Measurements from ENCODE around the gene METTL6.
A peak's percentile ranks its signal among the peaks of the same experiment; 100 is the strongest.

Gene METTL6

GRCh38 chr3:15409239-15409638 lies 18.1 kb downstream of the METTL6 start:
- Histone ChIP-seq H3K4me2 (ENCODE audit: low read length) (no peak overlapping the region), H3K36me3 (ENCODE audit: insufficient read depth, low read length) (peaks cover 29% of the 10 kb centered on the region), H4K20me1 (ENCODE audit: insufficient read depth, low read length) (no peaks in the 10 kb centered on the region), H3F3A (ENCODE audit: insufficient read depth, low read length) (no peaks in the 10 kb centered on the region), H3K79me2 (ENCODE audit: insufficient read depth, low read length) (no peaks in the 10 kb centered on the region), H3K9me2 (ENCODE audit: low read depth, low read length) (no peaks in the 10 kb centered on the region), H3K9me3 (ENCODE audit: low read length) (no peaks in the 10 kb centered on the region), H3K4me1 (ENCODE audit: insufficient read depth, low read length, severe bottlenecking) (no peaks in the 10 kb centered on the region), H3K9ac (ENCODE audit: low read length) (no peak overlapping the region), H3K4me3 (ENCODE audit: low read depth, low read length, poor library complexity, severe bottlenecking) (no peak overlapping the region), H2AFZ (ENCODE audit: low read length) (no peak overlapping the region), H3K27me3 (ENCODE audit: insufficient read depth, low read length) (no peaks in the 10 kb centered on the region), H3K27ac (ENCODE audit: low read depth, low read length, poor library complexity, severe bottlenecking) (no peak overlapping the region)
- TF ChIP-seq, protein P1, sequence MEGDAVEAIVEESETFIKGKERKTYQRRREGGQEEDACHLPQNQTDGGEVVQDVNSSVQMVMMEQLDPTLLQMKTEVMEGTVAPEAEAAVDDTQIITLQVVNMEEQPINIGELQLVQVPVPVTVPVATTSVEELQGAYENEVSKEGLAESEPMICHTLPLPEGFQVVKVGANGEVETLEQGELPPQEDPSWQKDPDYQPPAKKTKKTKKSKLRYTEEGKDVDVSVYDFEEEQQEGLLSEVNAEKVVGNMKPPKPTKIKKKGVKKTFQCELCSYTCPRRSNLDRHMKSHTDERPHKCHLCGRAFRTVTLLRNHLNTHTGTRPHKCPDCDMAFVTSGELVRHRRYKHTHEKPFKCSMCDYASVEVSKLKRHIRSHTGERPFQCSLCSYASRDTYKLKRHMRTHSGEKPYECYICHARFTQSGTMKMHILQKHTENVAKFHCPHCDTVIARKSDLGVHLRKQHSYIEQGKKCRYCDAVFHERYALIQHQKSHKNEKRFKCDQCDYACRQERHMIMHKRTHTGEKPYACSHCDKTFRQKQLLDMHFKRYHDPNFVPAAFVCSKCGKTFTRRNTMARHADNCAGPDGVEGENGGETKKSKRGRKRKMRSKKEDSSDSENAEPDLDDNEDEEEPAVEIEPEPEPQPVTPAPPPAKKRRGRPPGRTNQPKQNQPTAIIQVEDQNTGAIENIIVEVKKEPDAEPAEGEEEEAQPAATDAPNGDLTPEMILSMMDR (IDR thresholded peaks at IDR 0.05; ENCODE audit: low read length): no peak
- no peak for TF ChIP-seq EZH2 (IDR thresholded peaks at IDR 0.05; ENCODE audit: borderline replicate concordance, low read length)

DNA sequence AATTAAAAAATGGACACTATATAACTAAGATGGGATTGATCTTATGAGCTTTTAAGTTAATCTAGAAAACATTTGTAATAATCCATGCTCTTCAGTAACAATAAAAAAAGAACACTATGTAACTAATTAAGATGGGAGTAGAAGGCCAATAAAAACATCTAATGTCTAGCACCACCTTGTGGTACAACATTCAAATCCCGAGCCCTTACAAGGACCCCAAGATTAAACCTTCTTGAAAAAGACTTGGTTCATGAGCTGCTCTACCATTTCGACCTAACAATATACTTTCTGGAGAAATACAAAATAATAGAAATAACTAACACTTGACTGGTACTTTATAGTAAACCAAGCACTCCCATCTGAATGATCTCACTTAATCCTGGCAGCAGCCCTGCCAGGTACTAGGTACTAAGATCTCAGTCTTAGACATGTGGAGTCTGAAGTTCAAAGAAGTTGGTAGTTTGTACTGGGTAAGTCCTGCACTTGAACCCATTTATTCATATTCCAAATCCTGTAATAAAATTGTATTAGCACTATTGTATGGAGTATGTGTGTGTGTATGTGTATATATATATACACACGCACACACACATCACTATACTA lies 21.8 kb downstream of the METTL6 start:
- Histone ChIP-seq H4K20me1 (ENCODE audit: insufficient read depth, low read length) (no peaks in the 10 kb centered on the region), H2AFZ (ENCODE audit: low read length) (no peak overlapping the region), H3K9me3 (ENCODE audit: low read length) (no peaks in the 10 kb centered on the region), H3K4me1 (ENCODE audit: insufficient read depth, low read length, severe bottlenecking) (no peaks in the 10 kb centered on the region), H3K36me3 (ENCODE audit: insufficient read depth, low read length) (peaks cover 11% of the 10 kb centered on the region; the same call in 1 of the 2 replicates), H3K4me2 (ENCODE audit: low read length) (no peak overlapping the region), H3K4me3 (ENCODE audit: low read depth, low read length, poor library complexity, severe bottlenecking) (no peak overlapping the region), H3F3A (ENCODE audit: insufficient read depth, low read length) (no peaks in the 10 kb centered on the region), H3K27me3 (ENCODE audit: insufficient read depth, low read length) (no peaks in the 10 kb centered on the region), H3K9ac (ENCODE audit: low read length) (no peak overlapping the region), H3K9me2 (ENCODE audit: low read depth, low read length) (no peaks in the 10 kb centered on the region), H3K27ac (ENCODE audit: low read depth, low read length, poor library complexity, severe bottlenecking) (no peak overlapping the region), H3K79me2 (ENCODE audit: insufficient read depth, low read length) (no peaks in the 10 kb centered on the region)
- no peak for TF ChIP-seq EZH2 (IDR thresholded peaks at IDR 0.05; ENCODE audit: borderline replicate concordance, low read length)
- TF ChIP-seq, protein P1 (IDR thresholded peaks at IDR 0.05; ENCODE audit: low read length): peak; percentile 76

GRCh38 chr3:15404767-15405166 lies 22.6 kb downstream of the METTL6 start:
- Histone ChIP-seq H3K27ac (ENCODE audit: low read depth, low read length, poor library complexity, severe bottlenecking) (no peak overlapping the region), H3K9me2 (ENCODE audit: low read depth, low read length) (no peaks in the 10 kb centered on the region), H3K9me3 (ENCODE audit: low read length) (no peaks in the 10 kb centered on the region), H3K9ac (ENCODE audit: low read length) (no peak overlapping the region), H3K36me3 (ENCODE audit: insufficient read depth, low read length) (peaks cover 4% of the 10 kb centered on the region; the same call in 1 of the 2 replicates), H4K20me1 (ENCODE audit: insufficient read depth, low read length) (no peaks in the 10 kb centered on the region), H3K4me3 (ENCODE audit: low read depth, low read length, poor library complexity, severe bottlenecking) (no peak overlapping the region), H3K4me2 (ENCODE audit: low read length) (no peak overlapping the region), H2AFZ (ENCODE audit: low read length) (no peak overlapping the region), H3K79me2 (ENCODE audit: insufficient read depth, low read length) (no peaks in the 10 kb centered on the region), H3K27me3 (ENCODE audit: insufficient read depth, low read length) (no peaks in the 10 kb centered on the region), H3F3A (ENCODE audit: insufficient read depth, low read length) (no peaks in the 10 kb centered on the region), H3K4me1 (ENCODE audit: insufficient read depth, low read length, severe bottlenecking) (no peaks in the 10 kb centered on the region)
- TF ChIP-seq, protein P1 (IDR thresholded peaks at IDR 0.05; ENCODE audit: low read length): no peak
- TF ChIP-seq EZH2 (IDR thresholded peaks at IDR 0.05; ENCODE audit: borderline replicate concordance, low read length): no peak

All from OCI-LY1 (cell line).